Measurements from ENCODE around the gene TMEM51. TPM values are rescaled to one million over a fixed set of nuclear protein-coding genes. Genes with fewer than 3 reads are reported as not detected.

The TMEM51 gene
- total and polyA plus RNA-seq, 2 of the 13 experiments (the other 11 are each of a cell fraction or from before 2014, with no cell fraction given) = 12.2 to 22.3 TPM

- TF ChIP-seq FOXP4 (CRISPR knock-in tag; IDR thresholded peaks at IDR 0.05) (no peak), HOXA9 (CRISPR knock-in tag; IDR thresholded peaks at IDR 0.05; ENCODE audit: borderline replicate concordance) (no peak), KMT2A (CRISPR knock-in tag; IDR thresholded peaks at IDR 0.05) (peak; percentile 48; the same call in 1 of the 2 replicates), RXRB (CRISPR knock-in tag; IDR thresholded peaks at IDR 0.05; ENCODE audit: borderline replicate concordance) (peak; percentile 86), ZNF850 (CRISPR knock-in tag; conservative IDR thresholded peaks at IDR 0.05) (no peak), SPEN (CRISPR knock-in tag; IDR thresholded peaks at IDR 0.05; ENCODE audit: low read depth) (0 out of 2 replicates have a peak, but pooled peaks have one; percentile 27), MAZ (IDR thresholded peaks at IDR 0.05; ENCODE audit: borderline replicate concordance, low read depth, low read length) (no peak), MAZ (CRISPR knock-in tag; IDR thresholded peaks at IDR 0.05; ENCODE audit: low read depth) (peak; percentile 48; the same call in 1 of the 2 replicates), ZXDC (CRISPR knock-in tag; IDR thresholded peaks at IDR 0.05) (0 out of 2 replicates have a peak, but pooled peaks have one; percentile 49), ZNF749 (CRISPR knock-in tag; IDR thresholded peaks at IDR 0.05; ENCODE audit: borderline replicate concordance) (no peak), FOXA1 (IDR thresholded peaks at IDR 0.05) (no peak), FOXA1 (CRISPR knock-in tag; IDR thresholded peaks at IDR 0.05) (peak; percentile 71), ZMYM4 (CRISPR knock-in tag; IDR thresholded peaks at IDR 0.05) (peak; percentile 36; the same call in 1 of the 2 replicates)
- TF ChIP-seq, protein P1, sequence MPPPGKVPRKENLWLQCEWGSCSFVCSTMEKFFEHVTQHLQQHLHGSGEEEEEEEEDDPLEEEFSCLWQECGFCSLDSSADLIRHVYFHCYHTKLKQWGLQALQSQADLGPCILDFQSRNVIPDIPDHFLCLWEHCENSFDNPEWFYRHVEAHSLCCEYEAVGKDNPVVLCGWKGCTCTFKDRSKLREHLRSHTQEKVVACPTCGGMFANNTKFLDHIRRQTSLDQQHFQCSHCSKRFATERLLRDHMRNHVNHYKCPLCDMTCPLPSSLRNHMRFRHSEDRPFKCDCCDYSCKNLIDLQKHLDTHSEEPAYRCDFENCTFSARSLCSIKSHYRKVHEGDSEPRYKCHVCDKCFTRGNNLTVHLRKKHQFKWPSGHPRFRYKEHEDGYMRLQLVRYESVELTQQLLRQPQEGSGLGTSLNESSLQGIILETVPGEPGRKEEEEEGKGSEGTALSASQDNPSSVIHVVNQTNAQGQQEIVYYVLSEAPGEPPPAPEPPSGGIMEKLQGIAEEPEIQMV (CRISPR knock-in tag; IDR thresholded peaks at IDR 0.05; ENCODE audit: low read depth) = peak; percentile 23; the same call in 1 of the 2 replicates
- TF ChIP-seq, protein P2, sequence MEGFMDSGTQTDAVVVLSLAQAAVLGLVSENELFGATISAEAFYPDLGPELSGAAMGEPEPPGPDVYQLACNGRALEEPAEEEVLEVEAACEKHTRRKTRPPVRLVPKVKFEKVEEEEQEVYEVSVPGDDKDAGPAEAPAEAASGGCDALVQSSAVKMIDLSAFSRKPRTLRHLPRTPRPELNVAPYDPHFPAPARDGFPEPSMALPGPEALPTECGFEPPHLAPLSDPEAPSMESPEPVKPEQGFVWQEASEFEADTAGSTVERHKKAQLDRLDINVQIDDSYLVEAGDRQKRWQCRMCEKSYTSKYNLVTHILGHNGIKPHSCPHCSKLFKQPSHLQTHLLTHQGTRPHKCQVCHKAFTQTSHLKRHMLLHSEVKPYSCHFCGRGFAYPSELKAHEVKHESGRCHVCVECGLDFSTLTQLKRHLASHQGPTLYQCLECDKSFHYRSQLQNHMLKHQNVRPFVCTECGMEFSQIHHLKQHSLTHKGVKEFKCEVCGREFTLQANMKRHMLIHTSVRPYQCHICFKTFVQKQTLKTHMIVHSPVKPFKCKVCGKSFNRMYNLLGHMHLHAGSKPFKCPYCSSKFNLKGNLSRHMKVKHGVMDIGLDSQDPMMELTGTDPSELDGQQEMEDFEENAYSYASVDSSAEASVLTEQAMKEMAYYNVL (CRISPR knock-in tag; IDR thresholded peaks at IDR 0.05; ENCODE audit: borderline replicate concordance) = peak; percentile 82; the same call in 1 of the 2 replicates
- TF ChIP-seq, protein P3, sequence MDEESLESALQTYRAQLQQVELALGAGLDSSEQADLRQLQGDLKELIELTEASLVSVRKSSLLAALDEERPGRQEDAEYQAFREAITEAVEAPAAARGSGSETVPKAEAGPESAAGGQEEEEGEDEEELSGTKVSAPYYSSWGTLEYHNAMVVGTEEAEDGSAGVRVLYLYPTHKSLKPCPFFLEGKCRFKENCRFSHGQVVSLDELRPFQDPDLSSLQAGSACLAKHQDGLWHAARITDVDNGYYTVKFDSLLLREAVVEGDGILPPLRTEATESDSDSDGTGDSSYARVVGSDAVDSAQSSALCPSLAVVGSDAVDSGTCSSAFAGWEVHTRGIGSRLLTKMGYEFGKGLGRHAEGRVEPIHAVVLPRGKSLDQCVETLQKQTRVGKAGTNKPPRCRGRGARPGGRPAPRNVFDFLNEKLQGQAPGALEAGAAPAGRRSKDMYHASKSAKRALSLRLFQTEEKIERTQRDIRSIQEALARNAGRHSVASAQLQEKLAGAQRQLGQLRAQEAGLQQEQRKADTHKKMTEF (CRISPR knock-in tag; IDR thresholded peaks at IDR 0.05) = peak; percentile 72
These were observed 36.3 kb downstream of the TMEM51 start (continued) for GRCh38 chr1:15189692-15190370.
